Measurements from ENCODE around the gene CACNA1B. TPM values are rescaled to one million over a fixed set of nuclear protein-coding genes. Genes with fewer than 3 reads are reported as not detected.
A peak's percentile ranks its signal among the peaks of the same experiment; 100 is the strongest.
"Not testable (repeated sequence)": the region's sequence is repeated elsewhere in the genome, so short reads cannot be mapped to it uniquely, and the experiment has no call there.

The CACNA1B gene
- under 0.01 TPM in 2 replicates for total RNA-seq

GRCh38 chr9:137877506-137878122 lies at the start of gene CACNA1B:
TSS of gene CACNA1B (plus strand) at chr9:137877782. CDS start at chr9:137877934, 152 bp downstream.
- peak within 1 kb of the TSS; percentile 58 for H3K4me2 ChIP-seq (ENCODE audit: insufficient read depth, low read length)
- H3K79me2 ChIP-seq (ENCODE audit: insufficient read depth, low read length); H4K20me1 ChIP-seq (ENCODE audit: insufficient read depth, low read length); H3K9me3 ChIP-seq (ENCODE audit: low read depth, low read length); H3K4me1 ChIP-seq (ENCODE audit: insufficient read depth, low read length); H3K36me3 ChIP-seq (ENCODE audit: insufficient read depth, low read length); H2AFZ ChIP-seq (ENCODE audit: low read length); H3K27me3 ChIP-seq (ENCODE audit: insufficient read depth, low read length); H3K27ac ChIP-seq (ENCODE audit: low read depth, low read length); H3K4me3 ChIP-seq (ENCODE audit: insufficient read depth, low read length): not testable (repeated sequence)
- peak; percentile 73 for DNase-seq (ENCODE audit: insufficient read length, low spot score, missing footprints)

- DNase-seq (ENCODE audit: insufficient read length, low spot score, missing footprints): peak; percentile 60
- no peaks in the 10 kb centered on the region for H3K27me3 ChIP-seq (ENCODE audit: insufficient read depth, low read length)
- H4K20me1 ChIP-seq (ENCODE audit: insufficient read depth, low read length): peaks cover 44% of the 10 kb centered on the region
- peaks cover 4% of the 10 kb centered on the region for H3K36me3 ChIP-seq (ENCODE audit: insufficient read depth, low read length)
- H2AFZ ChIP-seq (ENCODE audit: low read length): no peak overlapping the region
- TF ChIP-seq CTCF (IDR thresholded peaks at IDR 0.05; ENCODE audit: extremely low read depth, low read depth, low read length): no peak
- H3K27ac ChIP-seq (ENCODE audit: low read depth, low read length): no peak overlapping the region
- H3K4me2 ChIP-seq (ENCODE audit: insufficient read depth, low read length): no peak overlapping the region
- no peaks in the 10 kb centered on the region for H3K9me3 ChIP-seq (ENCODE audit: low read depth, low read length)
- no peaks in the 10 kb centered on the region for H3K4me1 ChIP-seq (ENCODE audit: insufficient read depth, low read length)
- H3K79me2 ChIP-seq (ENCODE audit: insufficient read depth, low read length): peaks cover 2% of the 10 kb centered on the region
- no peak overlapping the region for H3K4me3 ChIP-seq (ENCODE audit: insufficient read depth, low read length)
Observed at GRCh38 chr9:137827908-137828526, 49.6 kb upstream of the CACNA1B start.

- no peaks in the 10 kb centered on the region for H3K27me3 ChIP-seq (ENCODE audit: insufficient read depth, low read length)
- H4K20me1 ChIP-seq (ENCODE audit: insufficient read depth, low read length): peaks cover 44% of the 10 kb centered on the region
- peaks cover 2% of the 10 kb centered on the region for H3K79me2 ChIP-seq (ENCODE audit: insufficient read depth, low read length)
- no peak overlapping the region for H3K4me2 ChIP-seq (ENCODE audit: insufficient read depth, low read length)
- TF ChIP-seq CTCF (IDR thresholded peaks at IDR 0.05; ENCODE audit: extremely low read depth, low read depth, low read length): no peak
- no peak overlapping the region for H3K4me3 ChIP-seq (ENCODE audit: insufficient read depth, low read length)
- peak; percentile 93 for DNase-seq (ENCODE audit: insufficient read length, low spot score, missing footprints)
- H3K4me1 ChIP-seq (ENCODE audit: insufficient read depth, low read length): no peaks in the 10 kb centered on the region
- H2AFZ ChIP-seq (ENCODE audit: low read length): no peak overlapping the region
- H3K36me3 ChIP-seq (ENCODE audit: insufficient read depth, low read length): peaks cover 11% of the 10 kb centered on the region
- H3K9me3 ChIP-seq (ENCODE audit: low read depth, low read length): no peaks in the 10 kb centered on the region
- no peak overlapping the region for H3K27ac ChIP-seq (ENCODE audit: low read depth, low read length)
Observed at GRCh38 chr9:137828527-137829259, 48.9 kb upstream of the CACNA1B start.

GRCh38 chr9:137829260-137829996 lies 48.2 kb upstream of the CACNA1B start:
- H3K27ac ChIP-seq (ENCODE audit: low read depth, low read length): no peak overlapping the region
- H3K4me2 ChIP-seq (ENCODE audit: insufficient read depth, low read length): no peak overlapping the region
- H3K9me3 ChIP-seq (ENCODE audit: low read depth, low read length): no peaks in the 10 kb centered on the region
- H3K36me3 ChIP-seq (ENCODE audit: insufficient read depth, low read length): peaks cover 11% of the 10 kb centered on the region
- no peaks in the 10 kb centered on the region for H3K4me1 ChIP-seq (ENCODE audit: insufficient read depth, low read length)
- no peak overlapping the region for H3K4me3 ChIP-seq (ENCODE audit: insufficient read depth, low read length)
- no peaks in the 10 kb centered on the region for H3K27me3 ChIP-seq (ENCODE audit: insufficient read depth, low read length)
- peaks cover 44% of the 10 kb centered on the region for H4K20me1 ChIP-seq (ENCODE audit: insufficient read depth, low read length)
- peak; percentile 54 for DNase-seq (ENCODE audit: insufficient read length, low spot score, missing footprints)
- peaks cover 2% of the 10 kb centered on the region for H3K79me2 ChIP-seq (ENCODE audit: insufficient read depth, low read length)
- H2AFZ ChIP-seq (ENCODE audit: low read length): no peak overlapping the region
- no peak for TF ChIP-seq CTCF (IDR thresholded peaks at IDR 0.05; ENCODE audit: extremely low read depth, low read depth, low read length)
